Uterus (tissue), 2 donors: Measurements from ENCODE around the gene SLC66A2.

ENCODE experiments used
- CTCF ChIP-seq, 4 experiments: fragments of 200-600 bp in 2 of 4; fragments of 450-650 bp in 2 of 4; sonication (generic) in 2 of 4; IDR thresholded peaks; one replicate each; pipeline ENCODE4 v1.5.1; 2016 to 2019; ENCODE audit warnings: antibody characterized with exemption in 4 of 4, mild to moderate bottlenecking in 2 of 4, moderate library complexity in 1 of 4
- POLR2A ChIP-seq, 2 donors: fragments of 450-650 bp; IDR thresholded peaks; one replicate each; pipeline ENCODE4 v1.6.1; 2016; ENCODE audit warnings: antibody characterized with exemption in 2 of 2, mild to moderate bottlenecking in 1 of 2, moderate library complexity in 1 of 2

GRCh38 chr18:79932907-79933306 lies 18.5 kb downstream of the SLC66A2 start:
- TF ChIP-seq CTCF (IDR thresholded peaks at IDR 0.05) (no peak), POLR2A (IDR thresholded peaks at IDR 0.05) (no peak)
